HG03108 (cell line): ENCODE data around the gene TMEM132D.
"Not testable (repeated sequence)": the region's sequence is repeated elsewhere in the genome, so short reads cannot be mapped to it uniquely, and the experiment has no call there.

Experiments used
- ATAC-seq: cut with Tn5 transposase; IDR thresholded peaks from one replicate; pipeline ENCODE4 v1.9.1; 2021; ENCODE audit warnings: moderate library complexity; ENCODE audit not compliant: unreplicated experiment

Gene TMEM132D

GRCh38 chr12:129903956-129904829 lies at the start of gene TMEM132D:
TMEM132D (minus strand) TSS chr12:129904025.
- no peak for ATAC-seq

- no peak for ATAC-seq
Observed at GRCh38 chr12:129949651-129950050, 45.8 kb upstream of the TMEM132D start.

GRCh38 chr12:129941618-129942017 lies 37.8 kb upstream of the TMEM132D start:
- ATAC-seq, result no peak

GRCh38 chr12:129938089-129938488 lies 34.3 kb upstream of the TMEM132D start:
- ATAC-seq, result no peak

GRCh38 chr12:129937426-129937825 lies 33.6 kb upstream of the TMEM132D start:
- ATAC-seq, result no peak

GRCh38 chr12:129928643-129929042 lies 24.8 kb upstream of the TMEM132D start:
- ATAC-seq, result no peak

GRCh38 chr12:129927316-129927900 lies 23.6 kb upstream of the TMEM132D start:
- ATAC-seq, result no peak

GRCh38 chr12:129911428-129912049 lies 7.7 kb upstream of the TMEM132D start:
- ATAC-seq, result no peak

GRCh38 chr12:129909051-129910020 lies 5.5 kb upstream of the TMEM132D start:
- ATAC-seq, result no peak

- no peak for ATAC-seq
Observed at GRCh38 chr12:129903092-129903945, 506 bp downstream of the TMEM132D start.

GRCh38 chr12:129902371-129903091 lies 1.3 kb downstream of the TMEM132D start:
- ATAC-seq, result no peak

GRCh38 chr12:129901254-129901653 lies 2.6 kb downstream of the TMEM132D start:
- ATAC-seq, result no peak

- no peak for ATAC-seq
Observed at GRCh38 chr12:129900306-129900705, 3.5 kb downstream of the TMEM132D start.

GRCh38 chr12:129899045-129899444 lies 4.8 kb downstream of the TMEM132D start:
- ATAC-seq, result not testable (repeated sequence)

- ATAC-seq, result no peak
Observed at GRCh38 chr12:129893691-129894090, 10.1 kb downstream of the TMEM132D start.

GRCh38 chr12:129887101-129887500 lies 16.7 kb downstream of the TMEM132D start:
- ATAC-seq, result no peak

GRCh38 chr12:129886541-129886940 lies 17.3 kb downstream of the TMEM132D start:
- ATAC-seq, result no peak

GRCh38 chr12:129885287-129885686 lies 18.5 kb downstream of the TMEM132D start:
- no peak for ATAC-seq

- no peak for ATAC-seq
Observed at GRCh38 chr12:129877411-129877810, 26.4 kb downstream of the TMEM132D start.
